HG02973 (cell line): Measurements from ENCODE around the gene SGPP1.
"Not testable (repeated sequence)": the region's sequence is repeated elsewhere in the genome, so short reads cannot be mapped to it uniquely, and the experiment has no call there.

Source experiments
- ATAC-seq: cut with Tn5 transposase; IDR thresholded peaks from one replicate; pipeline ENCODE4 v1.9.1; 2021; ENCODE audit warnings: moderate library complexity; ENCODE audit not compliant: unreplicated experiment

The SGPP1 gene

GRCh38 chr14:63673886-63674497, 53.9 kb downstream of the SGPP1 start:
- no peak for ATAC-seq

DNA sequence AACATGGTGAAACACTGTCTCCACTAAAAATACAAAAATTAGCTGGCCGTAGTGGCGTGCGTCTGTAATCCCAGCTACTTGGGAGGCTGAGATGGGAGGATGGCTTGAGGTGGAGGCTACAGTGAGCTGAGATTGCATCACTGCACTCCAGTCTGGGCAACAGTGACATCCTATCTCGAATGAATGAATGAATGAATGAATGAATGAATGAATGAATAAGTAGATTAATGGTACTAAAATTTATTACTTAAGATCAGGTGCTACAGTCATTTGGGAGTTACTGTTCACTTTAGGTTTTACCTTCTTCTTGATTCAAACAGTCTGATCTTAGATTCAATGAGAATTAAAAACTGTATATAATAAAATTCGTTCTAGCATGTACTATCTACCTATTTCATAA, 54.6 kb downstream of the SGPP1 start:
- ATAC-seq = no peak

GRCh38 chr14:63672417-63673180, 55.3 kb downstream of the SGPP1 start:
- ATAC-seq = peak; percentile 69

DNA sequence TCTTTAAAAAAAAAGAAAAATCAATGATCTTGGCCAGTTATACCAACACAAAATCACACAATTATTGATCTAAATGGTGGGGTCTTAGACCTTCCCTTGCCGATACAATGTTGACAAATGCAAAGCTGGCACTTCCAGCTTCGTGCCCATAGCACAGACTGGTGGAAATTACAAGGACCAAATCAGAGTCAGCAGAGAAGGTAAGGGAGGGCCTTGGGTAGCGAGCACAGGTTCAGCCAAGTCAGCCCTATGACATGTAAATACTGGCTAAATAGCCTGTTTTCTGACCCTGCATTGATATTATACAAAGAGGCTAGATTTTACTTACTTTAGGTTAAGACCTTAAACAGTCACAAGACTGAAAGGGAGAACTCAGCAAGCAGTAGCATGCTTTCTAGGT, 55.9 kb downstream of the SGPP1 start:
- ATAC-seq = peak; percentile 9

DNA sequence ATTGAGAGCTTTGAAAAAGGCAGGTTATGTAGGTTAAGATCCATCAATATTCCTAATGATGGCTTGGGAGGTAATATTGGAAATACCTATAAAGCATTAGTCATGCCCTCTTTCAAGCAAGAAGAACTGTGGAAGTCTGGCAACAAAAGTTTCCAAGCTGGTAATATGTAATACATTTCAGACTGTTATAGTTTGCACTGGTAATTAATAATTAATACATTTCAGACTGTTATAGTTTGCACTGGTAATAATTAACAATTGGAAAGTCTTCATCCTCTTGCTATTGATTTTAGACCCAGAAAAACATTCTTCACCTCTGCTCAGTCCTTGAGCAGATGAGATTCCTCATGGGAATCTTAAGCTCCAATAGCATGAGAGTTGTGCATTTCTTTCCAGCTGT, 57.2 kb downstream of the SGPP1 start:
- no peak for ATAC-seq

DNA sequence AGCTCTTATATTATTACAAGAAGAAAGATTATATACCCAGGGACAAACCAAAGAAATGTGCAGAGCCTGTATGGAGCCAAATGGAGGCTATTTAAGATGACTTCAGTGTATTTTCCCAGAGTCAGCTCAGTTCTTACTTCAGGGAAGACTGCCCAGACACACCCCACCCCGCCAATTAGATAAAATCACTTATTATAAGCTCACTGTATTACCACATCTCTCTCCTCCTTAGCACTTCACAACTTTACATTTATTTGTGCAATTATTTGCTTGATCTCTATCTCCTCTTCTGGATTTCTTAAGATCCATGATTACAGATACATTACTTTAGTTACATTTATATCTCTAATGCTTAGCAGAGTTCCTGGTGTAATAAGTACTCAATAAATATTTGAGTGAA, 61.5 kb downstream of the SGPP1 start:
- no peak for ATAC-seq

DNA sequence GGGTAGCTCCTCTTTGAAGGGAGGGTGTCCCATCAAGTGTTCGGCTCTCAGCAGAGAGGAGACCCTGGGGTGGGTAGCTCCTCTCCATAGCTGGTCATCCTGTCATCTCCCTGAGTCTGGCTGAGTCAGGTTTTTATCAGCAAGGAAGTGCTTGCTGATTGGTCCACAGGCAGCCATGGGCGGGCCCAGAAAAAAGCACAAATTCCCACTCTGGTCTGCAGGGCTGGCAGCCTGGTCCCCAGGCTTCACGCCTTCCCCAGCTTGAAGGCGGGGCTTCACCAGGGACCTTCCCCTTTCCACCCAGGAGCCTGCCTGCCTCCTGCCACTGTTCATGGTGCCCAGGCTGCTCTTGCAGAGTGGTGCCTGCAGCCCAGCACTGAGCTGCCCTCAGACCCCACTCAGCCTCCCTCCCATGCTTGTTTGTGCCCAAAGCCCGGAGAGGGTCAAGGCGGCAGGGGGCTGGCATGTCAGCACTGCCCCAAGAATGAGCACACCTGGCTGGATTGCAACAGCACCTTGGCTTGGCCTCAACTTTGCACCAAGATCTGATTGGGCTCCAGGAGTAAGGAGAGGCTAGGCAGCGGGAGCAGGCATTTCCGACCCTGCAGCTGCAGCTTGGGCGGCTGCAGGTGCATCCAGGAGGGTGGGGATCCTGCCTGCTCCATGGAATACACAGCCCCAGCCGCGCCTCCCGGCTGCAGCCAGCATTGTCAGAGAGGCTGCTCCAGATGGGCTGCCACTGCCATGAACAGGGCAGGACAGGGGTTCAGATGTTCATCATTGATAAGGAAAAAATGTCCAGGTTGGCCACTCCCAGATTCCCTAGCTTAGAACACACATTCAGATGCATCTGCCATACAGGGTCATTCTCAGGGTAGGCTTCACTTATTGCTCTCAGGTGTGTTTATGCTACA, 64.2 kb downstream of the SGPP1 start:
- ATAC-seq = no peak

GRCh38 chr14:63662776-63663175, 65.1 kb downstream of the SGPP1 start:
- no peak for ATAC-seq

- not testable (repeated sequence) for ATAC-seq
Observed at GRCh38 chr14:63661881-63662280, 66.0 kb downstream of the SGPP1 start.

GRCh38 chr14:63659726-63660125, 68.1 kb downstream of the SGPP1 start:
- ATAC-seq = no peak

- no peak for ATAC-seq
Observed at GRCh38 chr14:63656194-63656593, 71.7 kb downstream of the SGPP1 start.

GRCh38 chr14:63654936-63655335, 72.9 kb downstream of the SGPP1 start:
- no peak for ATAC-seq

DNA sequence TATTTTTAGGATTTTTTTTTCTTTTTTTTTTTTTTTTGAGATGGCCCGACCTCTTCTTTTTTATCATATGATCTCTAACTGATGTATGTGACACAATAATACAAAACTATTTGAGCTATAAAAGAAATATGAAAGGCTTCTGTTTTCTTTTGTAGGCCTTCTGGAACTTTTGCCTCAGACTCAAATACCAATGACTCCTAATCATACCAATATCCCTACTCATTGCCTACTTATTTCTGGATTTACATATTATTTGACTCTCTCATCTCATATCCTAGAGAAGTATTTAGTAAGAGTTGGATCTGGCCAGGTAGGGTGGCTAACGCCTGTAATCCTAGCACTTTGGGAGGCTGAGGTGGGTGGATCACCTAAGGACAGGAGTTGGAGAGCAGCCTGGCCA, 73.5 kb downstream of the SGPP1 start:
- ATAC-seq = no peak

GRCh38 chr14:63652406-63652805, 75.5 kb downstream of the SGPP1 start:
- no peak for ATAC-seq

DNA sequence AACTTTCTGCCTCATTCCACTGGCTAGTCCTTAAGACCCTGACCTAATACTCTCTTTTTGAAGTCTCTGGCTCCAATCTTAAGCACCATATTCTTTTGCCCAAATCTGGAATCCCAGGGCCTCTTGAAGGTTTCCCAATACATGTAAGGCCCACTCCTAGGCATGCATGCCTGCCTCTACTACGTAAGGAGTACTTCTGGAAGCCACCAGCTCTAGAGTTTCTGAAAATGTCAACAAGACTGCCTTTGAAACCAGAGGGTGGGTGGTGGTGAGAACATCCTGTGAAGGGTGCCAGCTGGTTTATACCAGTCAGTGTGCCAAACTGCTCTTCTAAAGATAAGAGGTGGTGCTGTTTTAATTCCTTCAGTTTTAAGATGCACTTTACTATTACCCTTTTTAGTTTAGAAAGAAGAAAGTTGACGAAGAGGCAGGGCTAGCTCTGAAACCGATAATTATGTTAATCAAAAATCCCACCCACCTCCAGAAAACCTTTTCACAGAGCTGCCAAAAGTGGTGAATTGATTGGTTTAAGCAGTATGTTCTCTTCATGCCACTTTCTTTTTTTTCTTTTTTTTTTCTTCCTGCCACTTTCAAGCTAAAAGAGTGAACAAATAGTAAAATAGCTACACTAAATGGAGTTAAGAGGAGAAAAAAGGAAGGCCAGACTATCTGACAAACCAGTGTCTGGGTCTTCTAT, 77.5 kb downstream of the SGPP1 start:
- ATAC-seq = no peak

DNA sequence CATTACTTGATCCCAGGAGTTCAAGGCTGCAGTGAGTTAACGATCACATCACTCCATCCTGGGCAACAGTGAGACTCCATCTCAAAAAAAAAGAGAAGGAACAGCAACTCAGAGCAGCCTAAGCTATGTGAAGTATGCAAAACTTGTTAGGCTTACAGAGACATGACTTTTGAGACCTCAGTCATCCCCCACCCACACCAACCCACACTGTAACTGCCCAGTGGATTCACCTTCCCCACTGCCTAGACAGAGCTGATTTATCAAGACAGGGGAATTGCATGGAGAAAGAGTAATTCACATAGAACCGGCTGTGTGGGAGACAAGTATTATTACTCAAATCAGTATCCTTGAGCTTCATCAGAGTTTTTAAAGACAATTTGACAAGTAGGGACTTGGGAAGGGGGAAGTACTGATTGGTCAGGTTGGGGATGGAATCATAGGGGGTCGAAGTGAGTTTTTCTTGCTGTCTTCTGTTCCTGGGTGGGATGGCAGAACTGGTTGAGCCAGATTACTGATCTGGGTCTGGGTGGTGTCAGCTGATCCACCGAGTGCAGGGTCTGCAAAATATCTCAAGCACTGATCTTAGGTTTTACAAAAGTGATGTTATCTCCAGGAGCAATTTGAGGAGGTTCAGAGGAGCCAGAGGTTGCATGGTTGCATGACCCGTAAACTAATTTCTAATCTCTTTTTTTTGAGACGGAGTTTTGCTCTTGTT, 80.0 kb downstream of the SGPP1 start:
- no peak for ATAC-seq

DNA sequence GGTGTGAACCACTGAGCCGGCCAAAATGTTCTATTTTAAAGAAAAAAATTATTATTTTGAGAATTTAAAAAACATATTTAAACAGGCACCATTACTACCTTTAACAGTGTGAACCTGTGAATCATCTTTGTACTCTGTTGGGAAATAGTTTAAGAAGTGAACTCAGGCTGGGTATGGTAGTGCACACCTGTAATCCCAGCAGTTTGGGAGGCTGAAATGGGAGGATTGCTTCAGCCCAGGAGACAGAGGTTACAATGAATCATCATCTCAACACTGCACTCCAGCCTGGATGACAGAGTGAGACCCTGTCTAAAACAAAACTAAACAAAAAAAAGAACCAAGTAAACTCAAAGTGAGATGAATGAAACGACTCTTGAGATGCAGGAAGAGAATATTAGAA, 83.1 kb downstream of the SGPP1 start:
- ATAC-seq = no peak

DNA sequence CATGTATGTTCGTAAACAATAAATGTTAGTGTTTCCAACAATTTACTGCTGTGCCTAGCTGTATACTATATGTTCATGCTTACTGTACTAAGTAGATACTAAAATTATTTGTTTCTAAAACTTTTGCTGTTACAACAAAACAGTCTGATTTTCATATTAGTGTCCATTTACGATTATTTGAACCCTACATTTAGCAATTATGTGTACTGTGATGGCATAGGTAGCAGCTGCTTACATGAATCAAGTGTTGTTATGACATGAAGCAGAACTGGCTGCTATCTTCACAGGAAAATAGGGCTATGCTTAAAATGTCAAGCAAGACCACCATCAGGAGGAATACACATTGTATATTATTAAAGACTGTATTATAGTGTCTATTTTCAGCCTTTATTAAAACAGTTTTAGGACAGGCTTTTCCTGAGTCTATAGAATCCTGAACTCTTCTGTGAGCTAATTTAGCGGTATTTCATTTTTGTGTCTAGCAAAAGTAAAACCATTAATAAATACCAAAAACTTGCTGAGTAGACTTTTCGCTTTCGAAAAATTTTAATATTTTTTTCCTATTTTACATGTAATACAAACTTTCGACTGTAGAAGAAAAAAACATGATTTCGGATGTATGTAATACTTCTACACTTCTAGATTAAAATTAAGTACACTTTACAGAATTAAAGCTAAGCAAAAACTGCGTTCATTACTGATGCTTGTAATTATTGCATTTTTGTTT, 85.0 kb downstream of the SGPP1 start:
- ATAC-seq = no peak

- ATAC-seq = peak; percentile 61
Observed at GRCh38 chr14:63642229-63642611, 85.6 kb downstream of the SGPP1 start.
